ENCODE data around the gene SULT4A1.
"Not testable (repeated sequence)": the region's sequence is repeated elsewhere in the genome, so short reads cannot be mapped to it uniquely, and the experiment has no call there.

Gene SULT4A1

DNA sequence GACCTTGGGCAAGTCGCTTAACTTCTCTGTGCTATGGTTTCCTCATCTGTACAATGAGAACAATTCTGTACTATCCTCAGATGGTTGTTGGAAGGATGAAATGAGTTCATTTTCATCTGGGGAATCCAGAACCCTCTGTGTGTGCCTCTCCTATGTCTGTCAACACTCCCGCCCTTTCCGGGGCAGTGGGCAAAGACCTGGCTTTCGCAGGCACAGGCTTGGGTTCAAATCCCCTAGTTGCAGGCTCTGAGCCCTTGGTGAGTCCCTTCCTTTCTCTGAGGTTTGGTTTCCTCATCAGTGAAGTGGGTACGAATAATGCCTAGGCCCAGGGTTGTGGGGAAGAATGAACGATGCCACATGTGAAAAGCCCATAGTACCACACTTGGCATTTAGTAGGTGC lies 23.5 kb upstream of the SULT4A1 start:
- no peak for DNase-seq

DNA sequence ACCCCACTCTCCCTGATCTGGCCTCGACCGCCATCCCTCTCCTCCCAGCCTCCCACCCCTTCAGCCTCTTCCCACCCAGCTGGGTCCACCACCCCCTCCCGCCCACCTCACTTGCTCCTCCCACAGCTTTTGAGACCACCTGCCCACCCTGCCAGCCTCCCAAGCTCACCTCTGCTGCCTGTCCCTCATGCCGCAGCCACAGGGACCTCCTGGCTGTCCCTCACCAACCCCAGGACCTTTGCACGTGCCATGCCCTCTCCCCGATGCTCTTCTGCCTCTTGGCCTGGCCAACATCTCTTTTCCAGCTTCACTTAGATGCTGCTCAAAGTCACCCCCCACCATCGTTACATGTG lies 23.0 kb upstream of the SULT4A1 start:
- DNase-seq: no peak

DNA sequence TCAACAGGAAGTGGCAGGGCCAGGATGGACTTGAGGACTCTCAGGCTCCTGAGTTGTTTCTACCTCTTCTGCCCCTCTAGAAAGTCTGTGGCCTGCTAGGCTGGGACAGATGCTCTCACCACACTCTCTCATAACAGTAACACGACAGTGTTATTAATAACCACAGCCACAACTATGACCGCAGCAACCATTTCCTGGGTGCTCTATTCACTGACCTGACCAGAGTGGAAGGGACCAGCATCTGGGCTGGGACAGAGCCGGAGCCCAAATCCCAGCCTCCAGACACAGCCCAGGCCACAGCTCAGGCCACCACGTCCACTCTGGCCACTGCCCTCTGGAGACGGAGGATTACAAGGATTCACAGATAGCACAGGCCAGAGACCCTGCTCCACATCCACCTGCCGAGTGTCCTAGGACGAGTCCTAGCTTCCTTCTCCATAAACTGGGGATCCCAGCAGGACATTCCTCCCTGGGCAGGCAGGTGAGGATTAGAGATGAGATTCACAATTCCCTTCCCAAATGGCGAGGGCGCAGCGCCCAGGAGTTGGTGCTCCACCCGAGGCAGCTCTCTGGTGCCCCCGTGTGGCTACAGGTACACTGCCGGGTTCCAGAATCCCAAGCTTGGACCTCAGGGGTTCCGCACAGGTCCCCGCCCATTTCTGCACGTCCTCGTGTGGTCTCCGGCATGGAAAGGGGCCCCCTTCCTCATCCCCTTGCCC lies 22.4 kb upstream of the SULT4A1 start:
- DNase-seq: peak; percentile 31 to 72

DNA sequence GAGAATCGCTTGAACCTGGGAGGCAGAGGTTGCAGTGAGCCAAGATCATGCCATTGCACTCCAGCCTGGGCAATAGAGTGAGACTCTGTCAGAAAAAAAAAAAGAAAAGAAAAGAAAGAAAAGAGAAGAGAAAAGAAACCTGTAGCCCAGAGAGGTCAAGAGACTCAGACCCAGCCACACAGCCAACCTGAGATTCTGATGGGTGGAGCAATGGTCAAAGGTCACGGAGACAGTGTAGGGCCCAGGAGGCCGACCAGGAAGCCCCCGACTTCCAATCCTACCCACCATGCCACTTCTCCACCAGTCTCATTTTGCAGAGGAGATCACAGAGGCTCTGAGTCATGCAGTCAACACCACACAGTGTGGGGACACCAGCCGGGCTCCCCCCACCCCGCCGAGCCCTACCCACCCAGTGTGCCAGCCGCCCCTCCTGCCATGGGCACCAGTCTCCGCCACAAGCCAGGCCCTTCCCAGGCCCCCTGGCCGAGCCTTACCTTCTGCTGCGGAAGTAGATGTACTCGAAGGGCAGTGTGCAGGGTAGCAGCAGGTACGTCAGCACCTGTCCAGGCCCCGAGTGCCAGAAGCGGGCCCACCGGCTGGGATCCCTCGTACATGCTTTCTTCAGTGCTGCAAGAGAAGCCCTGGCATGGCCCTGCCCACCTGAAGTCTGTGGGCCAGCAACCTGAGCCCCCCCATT lies 21.6 kb upstream of the SULT4A1 start:
- DNase-seq: no peak

DNA sequence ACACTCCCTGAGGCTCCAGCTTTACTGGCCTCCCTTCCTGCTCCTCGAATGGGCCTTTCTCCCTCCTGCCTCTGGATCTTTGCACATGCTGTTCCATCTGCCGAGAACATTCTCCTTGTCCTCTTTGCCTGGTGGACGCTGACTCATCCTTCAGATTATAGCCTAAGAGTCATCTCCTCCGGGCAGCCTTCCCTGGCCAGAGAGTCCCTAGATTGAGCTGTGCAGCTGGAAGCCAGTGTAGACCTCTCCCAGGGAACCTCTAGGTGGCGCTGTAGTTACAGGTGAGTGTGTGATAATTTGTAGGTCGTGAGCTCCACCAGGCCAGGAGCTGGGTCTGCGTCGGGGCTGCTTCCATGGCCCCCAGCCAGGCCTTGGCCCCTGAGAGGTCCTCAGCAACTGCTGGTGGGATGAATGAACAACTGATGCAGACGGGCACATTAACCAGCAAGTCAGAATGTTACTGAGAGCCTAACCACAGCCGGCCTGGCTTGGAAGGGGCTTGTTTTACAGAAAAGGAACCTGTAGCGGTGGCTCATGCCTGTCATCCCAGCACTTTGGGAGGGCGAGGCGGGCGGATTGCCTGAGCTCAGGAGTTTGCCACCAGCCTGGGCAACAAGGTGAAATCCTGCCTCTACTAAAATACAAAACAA lies 20.8 kb upstream of the SULT4A1 start:
- DNase-seq: peak in 1 of 2 experiments; percentile 66

DNA sequence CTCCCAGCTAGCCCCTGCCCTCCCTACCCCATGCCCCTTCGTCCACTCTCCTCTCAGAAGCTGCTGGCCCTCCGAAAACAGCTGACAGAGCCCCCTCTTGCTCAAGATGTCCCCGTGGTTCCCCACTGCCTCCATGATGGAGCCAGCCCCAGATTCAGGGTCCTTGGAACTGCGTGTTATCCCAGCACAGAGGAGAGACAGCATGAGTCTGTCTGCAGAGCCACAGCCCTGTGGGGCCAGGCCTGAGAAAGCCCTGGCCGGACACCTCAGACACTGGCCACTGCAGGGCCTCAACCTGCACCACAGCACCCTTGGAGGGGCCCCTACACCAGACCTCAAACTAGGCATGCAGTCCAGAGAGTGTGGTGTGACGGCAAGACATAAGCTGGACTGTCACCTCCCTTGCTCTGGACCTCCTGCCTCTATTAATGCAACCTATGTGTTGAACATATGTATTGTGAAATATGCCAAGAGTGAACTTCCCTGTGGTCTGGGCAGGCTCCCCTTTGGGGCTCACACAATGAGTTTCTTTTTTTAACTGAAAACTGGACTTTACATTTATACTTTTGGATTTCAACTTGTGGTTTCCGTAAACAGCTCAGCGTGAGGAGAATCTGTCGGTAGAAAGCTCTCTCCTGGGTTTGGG lies 19.9 kb upstream of the SULT4A1 start:
- DNase-seq: no peak

DNA sequence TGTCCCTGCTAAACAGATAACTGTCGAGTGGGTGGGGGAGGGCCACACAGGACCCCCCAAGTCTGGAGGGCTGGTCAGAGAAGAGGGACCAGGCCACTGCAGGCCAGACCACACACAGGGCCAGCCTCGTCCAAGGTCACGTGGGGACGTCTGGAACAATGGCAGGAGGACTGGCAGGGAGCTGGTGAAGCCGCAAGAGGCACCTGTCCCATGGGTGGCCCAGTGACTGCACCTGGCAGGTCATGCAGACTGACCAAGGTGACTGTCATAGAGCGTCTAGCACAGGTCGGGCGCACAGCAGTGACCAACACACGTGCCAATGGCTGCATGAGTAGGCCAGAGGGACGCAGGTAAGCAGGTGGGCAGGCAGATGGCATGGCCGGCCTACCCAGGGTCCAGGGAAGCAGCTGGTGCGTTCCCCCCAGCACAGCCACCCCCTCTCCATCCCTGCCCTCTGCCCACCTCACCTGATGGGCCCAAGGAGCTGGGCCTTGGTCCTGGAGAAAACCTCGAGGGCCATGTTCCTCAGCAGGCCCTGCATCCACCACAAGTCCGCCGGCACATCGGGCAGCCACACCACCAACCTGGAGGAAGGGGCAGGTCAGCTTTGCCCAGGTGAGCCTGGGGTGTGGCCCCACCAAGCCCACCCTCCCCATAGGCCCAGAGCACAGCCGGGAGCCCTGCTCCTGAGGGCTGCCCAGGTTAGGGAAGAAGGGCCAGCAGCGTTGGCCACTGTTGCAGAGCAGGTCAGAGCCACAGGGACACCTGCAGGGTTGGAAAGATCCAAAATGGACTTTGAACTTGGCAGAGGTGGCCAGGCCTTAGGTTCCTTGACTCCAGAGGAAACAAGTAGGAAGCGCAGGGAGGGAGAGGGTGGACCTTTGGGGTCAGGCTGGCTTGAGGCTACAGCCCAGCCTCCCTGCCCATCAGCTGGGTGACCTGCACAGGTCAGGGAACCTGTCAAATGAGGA lies 19.1 kb upstream of the SULT4A1 start:
- no peak for DNase-seq

DNA sequence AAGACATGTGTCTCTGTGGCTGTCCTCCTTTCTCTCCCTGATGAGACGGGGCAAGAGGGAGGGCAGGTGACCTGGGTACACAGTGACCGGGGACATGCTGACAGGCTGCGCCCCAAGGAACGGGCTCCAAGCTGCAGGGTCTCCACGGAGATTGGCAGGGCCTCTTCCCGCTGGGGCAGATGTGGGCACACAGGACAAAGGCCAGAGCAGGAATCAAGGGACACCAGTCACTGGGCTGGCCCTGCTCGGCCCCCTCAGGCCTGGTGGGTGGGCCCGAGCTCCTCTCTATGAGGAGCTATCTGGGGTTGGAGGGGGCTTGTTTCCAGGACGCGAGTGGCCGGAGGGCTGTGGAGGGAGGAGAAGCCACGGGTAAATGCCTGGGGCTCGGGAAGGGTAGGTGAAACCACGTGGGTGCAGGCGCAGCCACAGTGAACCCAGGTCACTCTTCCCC lies 18.3 kb upstream of the SULT4A1 start:
- DNase-seq: no peak

DNA sequence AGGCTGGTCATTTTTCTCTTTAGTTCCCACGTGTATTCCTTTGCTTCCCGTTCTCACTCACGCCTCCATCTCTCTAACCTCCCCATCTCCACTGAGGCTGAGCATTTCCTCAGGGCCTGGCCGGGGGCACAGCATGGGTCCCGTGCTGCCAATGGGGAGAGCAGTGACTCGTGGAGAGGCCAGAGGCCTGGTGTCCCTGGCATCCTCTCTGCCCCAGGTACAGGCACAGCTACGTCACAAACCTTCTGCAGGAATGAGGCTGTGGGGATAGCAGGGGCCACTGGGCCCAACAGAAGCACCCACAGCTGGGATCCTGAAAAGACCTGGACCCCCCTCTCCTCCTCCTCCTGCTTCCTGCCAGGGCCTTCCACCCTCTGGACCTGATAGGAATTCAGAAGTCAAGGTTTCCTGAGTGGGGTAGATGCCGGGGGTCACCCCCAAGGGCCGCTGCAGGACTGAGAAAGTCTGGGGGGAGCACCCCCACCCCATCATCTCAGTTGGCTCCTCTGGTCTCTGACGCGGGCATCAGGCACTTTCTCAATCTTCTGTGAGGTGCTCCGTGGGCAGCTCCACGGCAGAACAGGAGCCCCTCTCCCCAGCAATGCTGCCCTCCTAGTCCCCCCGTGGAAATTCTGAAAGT lies 17.7 kb upstream of the SULT4A1 start:
- no peak for DNase-seq

DNA sequence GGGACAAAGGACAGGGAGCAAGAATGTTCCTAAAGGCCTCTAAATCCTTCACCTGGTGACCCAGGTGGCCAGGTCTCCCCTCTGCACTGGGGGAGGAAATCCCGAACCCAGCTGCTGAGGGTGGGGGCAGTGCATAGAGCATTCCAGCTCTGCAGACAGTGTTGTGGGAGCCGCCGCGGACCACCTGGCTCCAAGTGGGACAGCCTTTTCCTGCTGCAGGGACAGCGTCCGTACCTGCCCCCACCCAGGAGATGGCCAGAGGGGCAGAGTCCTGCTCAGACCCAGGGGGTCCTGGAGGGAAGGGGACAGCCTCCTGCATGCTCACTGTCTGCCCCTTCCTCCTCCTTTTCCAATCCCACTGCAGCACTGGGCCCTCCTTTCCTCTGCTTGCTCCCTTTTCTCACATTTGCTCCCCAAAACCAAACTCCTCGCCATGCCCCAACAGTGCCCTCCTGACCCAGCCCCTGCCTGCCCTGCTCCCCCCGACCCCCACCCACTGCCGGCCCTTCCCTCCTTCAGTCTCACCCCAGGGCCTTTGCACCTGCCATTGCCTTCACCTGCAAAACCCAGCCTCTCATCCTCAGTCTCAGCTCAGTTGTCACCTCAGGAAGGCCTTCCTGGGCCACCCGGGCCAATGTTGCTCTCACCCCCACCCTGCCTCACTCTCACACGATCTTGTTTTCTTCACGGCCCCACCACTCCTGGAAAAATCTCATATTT lies 16.7 kb upstream of the SULT4A1 start:
- no peak for DNase-seq

DNA sequence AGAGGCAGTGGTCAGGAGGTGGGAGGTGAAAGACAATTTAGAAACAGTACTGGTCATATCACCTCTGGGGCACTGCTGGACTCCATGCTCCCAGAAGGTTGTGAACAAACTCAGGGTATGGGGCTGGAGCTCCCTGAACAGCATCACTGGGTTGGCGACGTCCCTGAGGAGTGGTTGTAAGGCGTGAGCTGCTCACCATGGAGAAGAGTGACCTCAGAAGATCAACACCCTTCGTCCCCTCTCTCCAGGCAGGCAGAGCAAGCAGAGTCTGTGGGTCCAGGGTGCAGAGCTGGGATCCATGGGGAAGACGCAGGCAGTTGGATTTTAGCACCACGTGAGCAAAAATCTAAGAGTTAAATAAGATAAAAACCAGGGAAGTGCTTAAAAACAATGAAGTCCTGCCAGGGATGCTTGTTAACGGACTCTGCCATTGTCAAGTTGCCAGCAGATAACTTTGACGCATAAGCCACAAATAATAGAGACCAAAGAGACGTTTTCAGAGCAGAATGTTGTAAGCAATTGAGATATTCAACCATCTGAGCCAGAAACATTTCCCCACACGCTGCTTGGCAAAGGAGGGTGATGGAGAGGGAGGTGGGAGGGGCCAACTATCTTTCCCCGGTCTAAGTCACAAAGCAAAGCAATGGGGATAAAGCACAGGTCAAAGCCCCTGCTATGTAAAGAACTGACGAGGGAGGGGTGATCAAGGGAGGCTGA lies 15.9 kb upstream of the SULT4A1 start:
- no peak for DNase-seq

DNA sequence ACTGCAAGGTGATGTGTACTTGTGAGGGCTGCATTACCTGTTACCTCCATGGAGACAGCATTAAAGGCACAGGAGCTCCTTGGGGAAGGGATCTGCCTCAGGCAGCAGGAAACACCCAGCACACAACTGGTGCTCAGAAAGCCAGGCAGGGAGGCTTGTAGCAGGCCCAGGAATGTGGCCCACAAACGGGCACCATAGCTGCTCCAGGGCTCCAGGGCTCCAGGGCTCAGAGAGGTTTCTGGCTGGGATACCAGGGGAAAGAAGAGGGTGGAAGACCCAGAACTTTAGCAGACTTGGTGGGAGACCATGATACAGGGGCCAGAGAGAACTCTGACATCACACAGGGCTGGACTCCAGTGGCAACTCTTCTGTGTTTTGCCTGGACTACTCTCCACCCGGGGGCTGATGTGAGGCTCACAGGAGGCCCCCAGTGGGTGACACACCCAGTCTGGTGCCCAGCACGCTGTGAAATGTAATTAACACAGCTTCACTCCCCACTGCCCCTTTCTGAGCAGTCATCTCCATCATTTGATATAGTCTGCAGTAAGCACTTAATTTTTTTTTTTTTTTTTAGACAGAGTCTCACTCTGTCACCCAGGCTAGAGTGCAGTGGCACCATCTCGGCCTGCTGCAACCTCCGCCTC lies 14.7 kb upstream of the SULT4A1 start:
- no peak for DNase-seq

DNA sequence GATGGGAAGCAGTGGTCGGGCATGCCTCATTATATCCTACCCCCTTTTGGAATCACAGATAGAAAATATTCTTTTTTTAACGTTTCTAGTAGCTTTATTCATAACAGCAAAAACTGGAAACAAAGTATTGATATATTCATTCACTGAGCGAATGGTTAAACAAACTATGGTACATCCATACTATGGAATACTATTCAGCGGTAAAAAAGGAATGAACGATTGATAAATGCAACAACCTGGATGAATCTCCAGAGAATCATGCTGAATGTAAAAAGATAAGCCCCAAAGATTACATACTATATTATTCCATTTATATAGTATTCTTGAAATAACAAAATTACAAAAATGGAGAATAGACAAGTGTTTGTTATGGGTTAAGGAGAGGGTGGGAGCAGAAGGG lies 7.5 kb upstream of the SULT4A1 start:
- no peak for DNase-seq

DNA sequence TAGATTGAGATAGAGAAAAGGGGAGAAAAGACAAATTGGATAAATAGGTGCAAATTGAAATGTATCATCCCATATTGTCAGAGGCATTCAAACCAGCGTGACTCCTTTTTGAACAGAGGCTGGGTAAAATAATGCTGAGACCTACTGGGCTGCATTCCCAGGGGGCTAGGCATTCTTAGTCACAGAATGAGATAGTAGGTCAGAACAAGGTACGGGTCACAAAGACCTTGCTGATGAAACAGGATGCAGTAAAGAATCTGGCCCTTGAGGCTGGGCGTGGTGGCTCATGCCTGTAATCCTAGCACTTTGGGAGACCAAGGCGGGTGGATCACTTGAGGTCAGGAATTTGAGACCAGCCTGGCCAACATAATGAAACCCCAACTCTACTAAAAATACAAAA lies 6.7 kb upstream of the SULT4A1 start:
- not testable (repeated sequence) for DNase-seq

DNA sequence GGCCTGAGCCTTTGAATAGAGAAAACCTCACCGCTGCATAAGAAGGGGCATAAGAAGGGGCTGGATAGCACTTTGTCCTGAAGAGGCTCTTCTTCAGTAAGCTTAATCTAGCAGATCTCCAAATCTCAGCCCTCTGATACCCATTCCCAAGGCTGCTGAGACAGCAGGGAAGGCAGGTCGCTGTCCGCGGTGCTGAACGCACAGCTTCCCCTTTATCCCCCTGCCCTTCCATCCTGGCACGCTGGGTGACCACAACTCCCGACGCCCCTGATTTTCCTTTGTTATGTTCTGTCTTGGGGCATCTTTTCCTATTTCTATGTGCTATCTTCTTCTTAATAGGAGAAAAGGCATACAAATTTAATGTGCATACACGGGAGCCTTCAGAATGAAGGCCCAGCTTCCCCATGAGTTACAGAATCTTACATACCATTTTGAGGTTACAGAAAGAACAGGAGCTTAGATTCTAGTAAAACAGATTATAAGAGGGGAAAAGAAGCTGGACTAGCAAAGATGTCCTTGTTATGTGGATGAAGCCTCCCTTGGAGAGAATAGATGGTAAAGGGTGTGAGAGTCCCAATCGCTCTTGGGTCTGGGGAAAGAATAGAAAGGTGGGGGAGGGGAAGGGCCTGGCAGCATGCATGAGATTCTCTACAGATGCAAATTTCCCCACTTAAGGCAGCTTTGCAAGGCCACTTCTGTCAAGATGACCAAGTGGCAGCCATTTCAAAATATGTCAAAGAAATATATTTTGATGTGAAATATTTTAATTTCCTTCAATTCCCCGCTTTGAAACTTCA lies 5.7 kb upstream of the SULT4A1 start:
- no peak for DNase-seq

DNA sequence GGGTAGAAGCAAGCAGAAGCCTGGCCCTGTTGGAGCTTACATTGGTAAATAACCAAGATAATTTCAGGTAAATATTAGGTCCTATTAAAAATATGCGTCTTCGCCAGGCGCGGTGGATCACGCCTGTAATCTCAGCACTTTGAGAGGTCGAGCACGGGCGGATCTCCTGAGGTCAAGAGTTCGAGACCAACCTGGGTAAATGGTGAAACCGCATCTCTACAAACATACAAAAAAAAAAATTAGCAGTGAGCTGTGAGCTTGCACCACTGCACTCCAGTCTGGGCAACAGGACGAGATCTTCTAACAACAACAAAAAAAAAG lies 529 bp upstream of the SULT4A1 start:
- DNase-seq: no peak

DNA sequence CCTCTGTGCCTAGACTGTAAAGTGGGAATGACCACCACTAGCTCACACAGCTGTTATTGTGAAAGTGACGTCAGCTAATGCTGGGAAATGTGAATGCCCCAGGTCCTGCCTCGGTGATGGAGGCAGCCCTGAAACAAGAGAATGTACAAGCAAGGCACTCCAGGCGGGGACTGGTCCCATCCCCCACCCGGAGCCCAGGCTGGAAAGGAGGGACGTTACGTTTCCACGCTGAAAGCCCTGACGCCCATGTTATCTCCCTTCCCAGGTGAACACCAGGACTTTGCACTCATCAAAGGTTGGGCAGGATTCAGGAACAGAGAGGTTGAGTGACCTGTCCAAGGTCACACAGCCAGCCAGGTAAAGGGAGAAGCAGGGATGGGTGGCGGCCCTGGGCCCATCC lies 784 bp downstream of the SULT4A1 start:
- DNase-seq: no peak

DNA sequence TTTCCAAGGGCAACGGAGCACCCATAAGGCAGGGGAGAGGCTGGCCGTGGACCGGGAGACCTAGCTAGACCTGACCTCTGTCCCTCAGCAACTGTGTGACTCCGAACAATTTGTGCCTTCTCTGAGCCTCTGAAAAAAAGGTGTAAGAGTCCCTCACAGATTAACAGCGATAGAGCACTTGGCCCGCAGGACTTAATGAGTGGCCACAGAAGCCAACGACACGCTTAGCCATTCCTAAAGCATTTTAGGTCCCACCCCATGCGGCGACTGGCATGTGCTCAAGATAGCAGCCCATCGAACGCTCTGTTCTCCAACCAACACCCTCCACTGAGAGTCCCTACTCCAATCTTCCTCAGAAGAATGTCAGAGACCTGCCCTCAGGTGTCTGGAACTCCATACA lies 1.5 kb downstream of the SULT4A1 start:
- no peak for DNase-seq

DNA sequence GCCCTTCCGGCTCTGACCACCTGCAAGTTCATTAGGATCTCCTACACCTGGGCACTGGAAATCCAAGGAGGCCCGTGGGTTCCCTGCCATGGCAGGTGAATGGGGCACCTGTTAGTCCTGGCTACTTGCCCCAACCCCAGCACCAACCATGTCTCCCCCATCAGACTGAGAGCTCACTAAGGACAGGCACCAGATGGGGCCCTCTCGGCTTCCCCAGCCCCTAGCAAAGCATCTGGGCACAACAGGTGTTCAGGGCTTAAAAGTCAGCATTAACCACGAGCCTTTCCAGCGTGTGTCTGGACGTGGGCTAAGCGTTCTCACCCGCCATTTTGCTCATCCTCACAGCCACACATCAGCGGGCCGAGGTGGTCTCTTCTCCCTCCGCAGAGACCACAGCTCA lies 2.2 kb downstream of the SULT4A1 start:
- DNase-seq: no peak

All from NCI-H446 (cell line).